Small intestine (tissue), 7 donors: ENCODE results near the gene SEMA6B. TPM values are rescaled to one million over a fixed set of nuclear protein-coding genes. Genes with fewer than 3 reads are reported as not detected.

Experiments
- DNase-seq, 2 donors: peaks; one replicate each; pipeline versions ENCODE4 v3.0.0 to v3.0.0-alpha.2; 2013
- FAIRE-seq: peaks from 2 replicates; lab custom pipeline; 2012; peaks lifted over from hg19 to GRCh38; lab: Jason Lieb, UNC
- H3K27ac ChIP-seq, 3 donors: one replicate each; pipeline ENCODE4 v1.5.1; 2013; ENCODE audit warnings: low read length in 2 of 3, mild to moderate bottlenecking in 2 of 3, control low read depth in 1 of 3, inconsistent platforms in 1 of 3, low read depth in 1 of 3, moderate library complexity in 1 of 3
- H3K27me3 ChIP-seq, 3 donors: one replicate each; pipeline ENCODE4 v1.6.1; 2013; ENCODE audit warnings: low read length in 3 of 3, inconsistent platforms in 1 of 3; ENCODE audit not compliant: control insufficient read depth in 3 of 3, insufficient read depth in 3 of 3
- H3K36me3 ChIP-seq, 3 donors: one replicate each; pipeline ENCODE4 v1.6.1; 2013; ENCODE audit warnings: low read length in 3 of 3, inconsistent platforms in 1 of 3, low read depth in 1 of 3, mild to moderate bottlenecking in 1 of 3, moderate library complexity in 1 of 3; ENCODE audit not compliant: control insufficient read depth in 3 of 3, insufficient read depth in 2 of 3
- H3K4me1 ChIP-seq, 3 donors: one replicate each; pipeline ENCODE4 v1.6.1; 2013; ENCODE audit warnings: low read length in 2 of 3, inconsistent platforms in 1 of 3, low read depth in 1 of 3, mild to moderate bottlenecking in 1 of 3, moderate library complexity in 1 of 3; ENCODE audit not compliant: control insufficient read depth in 3 of 3, insufficient read depth in 2 of 3
- H3K4me3 ChIP-seq, 3 donors: one replicate each; pipeline ENCODE4 v1.5.1; 2013; ENCODE audit warnings: low read length in 3 of 3, control low read depth in 1 of 3, inconsistent platforms in 1 of 3, low read depth in 1 of 3, mild to moderate bottlenecking in 1 of 3, moderate library complexity in 1 of 3
- H3K9me3 ChIP-seq, 2 donors: one replicate each; pipeline ENCODE4 v1.6.1; 2013; ENCODE audit warnings: low read depth in 1 of 2, low read length in 1 of 2; ENCODE audit not compliant: control insufficient read depth in 2 of 2, insufficient read depth in 1 of 2
- WGBS, 3 donors: extraction: QIAGEN DNeasy Blood & Tissue Kit; methylation state at CpG; one replicate each; pipeline ENCODE4 v1.1.7; 2013; 5-methylcytosine and 5-hydroxymethylcytosine counted together
- polyA plus RNA-seq, 4 donors: library from polyadenylated mRNA; stranded (reverse) in 3 of 4; unstranded in 1 of 4; fragments of 200-250 nt in 3 of 4; fragments of 120-200 nt in 1 of 4; gene quantifications; one replicate each; pipeline versions ENCODE4 v1.2.1 to v1.2.3, GENCODE V29; 2013
- donor health status: healthy with polysubstance abuse.
- donor health status: control.
- donor health status: control.
- donor health status: Bipolar disorder and iron deficiency.
- donor health status: healthy.

SEMA6B gene
- polyA plus RNA-seq, 4 donors = 0.22 to 6.0 (median 2.0) TPM

DNA sequence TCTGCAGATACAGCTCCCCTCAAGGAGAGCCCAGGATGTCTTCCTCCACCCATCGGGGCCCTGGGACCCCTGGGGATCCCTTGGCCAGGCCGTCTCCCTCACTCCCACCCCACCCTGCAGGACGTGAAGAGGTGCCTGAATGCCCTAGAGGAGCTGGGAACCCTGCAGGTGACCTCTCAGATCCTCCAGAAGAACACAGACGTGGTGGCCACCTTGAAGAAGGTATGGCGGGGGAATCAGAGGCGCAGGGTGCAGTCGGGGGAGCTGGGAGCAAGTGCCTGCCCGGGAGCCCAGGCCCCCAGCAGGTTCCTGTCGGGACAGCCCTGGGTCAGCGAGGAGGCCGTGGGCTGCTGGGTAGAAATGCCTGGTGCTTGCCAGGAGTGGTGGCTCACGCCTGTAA lies 60.8 kb downstream of the SEMA6B start:
- Histone ChIP-seq H3K4me1 (no peaks in the 10 kb centered on the region), H3K27me3 (no peaks in the 10 kb centered on the region), H3K36me3 (peaks cover 23 to 89% (median 26%) of the 10 kb centered on the region in 3 donors), H3K4me3 (no peak overlapping the region), H3K9me3 (no peaks in the 10 kb centered on the region), H3K27ac (no peak overlapping the region)
- DNase-seq (no peak), FAIRE-seq (no peak)
- WGBS, 3 donors = 94 to 96% (median 95%) methylated on average over 10 to 12 of the region's 12 CpGs

DNA sequence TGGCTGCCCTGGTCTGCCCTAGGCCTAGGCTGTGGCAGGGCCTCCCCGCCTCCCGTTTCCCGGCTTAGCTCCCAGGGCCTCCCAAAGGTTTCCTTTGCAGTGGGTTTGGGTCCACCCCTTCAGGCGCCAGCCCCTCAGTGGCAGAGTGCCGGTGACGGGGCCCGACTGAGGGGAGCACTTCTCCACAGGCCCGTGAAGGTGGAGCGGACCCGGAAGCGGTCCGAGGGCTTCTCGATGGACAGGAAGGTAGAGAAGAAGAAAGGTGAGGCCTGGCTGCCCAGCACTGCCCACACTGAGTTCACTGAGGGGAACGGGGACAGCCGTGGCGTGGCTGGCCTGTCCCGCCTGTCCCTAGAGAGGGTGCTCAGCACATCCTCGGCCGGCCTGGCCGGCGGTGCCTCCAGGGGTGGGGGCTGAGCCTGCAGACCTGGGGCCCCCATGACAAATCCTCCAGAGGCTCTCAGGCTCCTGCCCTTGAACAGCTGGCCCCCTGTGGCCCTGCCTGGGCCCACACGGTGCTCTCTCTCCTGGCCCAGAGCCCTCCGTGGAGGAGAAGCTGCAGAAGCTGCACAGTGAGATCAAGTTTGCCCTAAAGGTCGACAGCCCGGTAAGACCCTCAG lies 61.6 kb downstream of the SEMA6B start:
- Histone ChIP-seq H3K27me3 (no peaks in the 10 kb centered on the region), H3K9me3 (no peaks in the 10 kb centered on the region), H3K27ac (no peak overlapping the region), H3K4me3 (no peak overlapping the region), H3K36me3 (peaks cover 26 to 89% (median 26%) of the 10 kb centered on the region in 3 donors), H3K4me1 (no peaks in the 10 kb centered on the region)
- WGBS, 3 donors = 93 to 94% (median 93%) methylated on average over 24 to 25 of the region's 25 CpGs
- FAIRE-seq (no peak), DNase-seq (no peak)

DNA sequence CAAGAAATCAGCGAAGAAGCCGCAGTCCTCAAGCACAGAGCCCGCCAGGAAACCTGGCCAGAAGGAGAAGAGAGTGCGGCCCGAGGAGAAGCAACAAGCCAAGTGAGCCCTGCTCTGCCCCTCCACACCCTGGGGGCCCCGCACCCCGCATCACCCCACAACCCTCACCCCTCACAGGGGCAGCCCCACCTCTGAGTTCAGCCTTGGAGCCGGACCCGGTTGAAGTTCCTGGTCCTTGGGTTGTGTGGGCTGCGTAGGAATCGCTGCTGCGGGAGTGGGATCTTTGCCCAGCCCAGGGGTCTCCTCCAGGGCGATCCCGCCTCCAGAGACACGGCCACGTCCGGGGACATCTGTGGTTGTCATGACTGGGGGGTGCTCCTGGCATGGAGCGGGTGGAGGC lies 63.2 kb downstream of the SEMA6B start:
- Histone ChIP-seq H3K36me3 (peaks cover 22 to 84% (median 26%) of the 10 kb centered on the region in 3 donors), H3K4me1 (no peaks in the 10 kb centered on the region), H3K27ac (no peak overlapping the region), H3K9me3 (no peaks in the 10 kb centered on the region), H3K4me3 (no peak overlapping the region), H3K27me3 (no peaks in the 10 kb centered on the region)
- FAIRE-seq (no peak), DNase-seq (no peak)
- WGBS, 3 donors = 86 to 89% (median 88%) methylated on average over 15 to 18 of the region's 18 CpGs

DNA sequence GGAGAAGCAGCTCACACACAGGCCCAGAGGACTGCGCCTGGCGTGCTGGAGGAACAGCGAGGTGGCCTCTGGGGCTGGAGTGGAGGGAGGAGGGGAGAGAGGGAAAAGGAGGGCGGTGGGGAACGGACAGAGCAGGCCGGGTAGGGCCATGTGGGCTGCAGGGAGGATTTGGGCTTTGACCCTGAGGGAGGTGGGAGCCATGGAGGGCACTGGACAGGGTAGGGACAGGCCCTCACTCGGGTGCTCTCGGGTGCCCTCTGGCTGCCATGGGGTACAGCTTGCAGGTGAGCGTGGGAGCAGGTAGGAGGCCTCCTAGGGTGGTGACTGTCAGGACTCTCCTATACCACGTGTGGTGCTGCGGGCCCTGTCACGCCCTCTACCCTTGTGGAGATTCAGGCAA lies 64.0 kb downstream of the SEMA6B start:
- H3K4me1 ChIP-seq = no peaks in the 10 kb centered on the region
- no peak overlapping the region for H3K4me3 ChIP-seq
- H3K27ac ChIP-seq = no peak overlapping the region
- 65 to 85% (median 78%) methylated on average over 10 to 12 of the region's 12 CpGs for WGBS, 3 donors
- peaks cover 22 to 81% (median 24%) of the 10 kb centered on the region in 3 donors for H3K36me3 ChIP-seq
- H3K9me3 ChIP-seq = no peaks in the 10 kb centered on the region
- no peak for FAIRE-seq
- H3K27me3 ChIP-seq = no peaks in the 10 kb centered on the region
- DNase-seq = peak in 1 of 2 donors; percentile 36

DNA sequence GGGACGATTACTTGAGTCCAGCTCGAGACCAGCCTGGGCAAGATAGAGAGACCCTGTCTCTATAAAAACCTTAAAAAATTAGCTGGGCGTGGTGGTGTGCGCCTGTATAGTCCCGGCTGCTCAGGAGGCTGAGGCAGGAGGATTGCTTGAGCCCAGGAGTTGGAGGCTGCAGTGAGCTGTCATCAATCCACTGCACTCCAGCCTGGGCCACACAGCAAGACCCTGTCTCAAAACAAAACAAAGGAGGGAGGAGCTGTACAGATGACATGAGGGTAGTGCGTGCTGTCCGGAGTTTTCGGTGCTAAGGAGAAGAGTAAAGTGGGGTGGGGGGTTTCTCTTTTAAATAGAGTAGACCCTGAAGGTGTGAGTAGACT lies 64.8 kb downstream of the SEMA6B start:
- Histone ChIP-seq H3K36me3 (peaks cover 24 to 80% (median 24%) of the 10 kb centered on the region in 3 donors), H3K4me1 (no peaks in the 10 kb centered on the region)
- no peak for FAIRE-seq

DNA sequence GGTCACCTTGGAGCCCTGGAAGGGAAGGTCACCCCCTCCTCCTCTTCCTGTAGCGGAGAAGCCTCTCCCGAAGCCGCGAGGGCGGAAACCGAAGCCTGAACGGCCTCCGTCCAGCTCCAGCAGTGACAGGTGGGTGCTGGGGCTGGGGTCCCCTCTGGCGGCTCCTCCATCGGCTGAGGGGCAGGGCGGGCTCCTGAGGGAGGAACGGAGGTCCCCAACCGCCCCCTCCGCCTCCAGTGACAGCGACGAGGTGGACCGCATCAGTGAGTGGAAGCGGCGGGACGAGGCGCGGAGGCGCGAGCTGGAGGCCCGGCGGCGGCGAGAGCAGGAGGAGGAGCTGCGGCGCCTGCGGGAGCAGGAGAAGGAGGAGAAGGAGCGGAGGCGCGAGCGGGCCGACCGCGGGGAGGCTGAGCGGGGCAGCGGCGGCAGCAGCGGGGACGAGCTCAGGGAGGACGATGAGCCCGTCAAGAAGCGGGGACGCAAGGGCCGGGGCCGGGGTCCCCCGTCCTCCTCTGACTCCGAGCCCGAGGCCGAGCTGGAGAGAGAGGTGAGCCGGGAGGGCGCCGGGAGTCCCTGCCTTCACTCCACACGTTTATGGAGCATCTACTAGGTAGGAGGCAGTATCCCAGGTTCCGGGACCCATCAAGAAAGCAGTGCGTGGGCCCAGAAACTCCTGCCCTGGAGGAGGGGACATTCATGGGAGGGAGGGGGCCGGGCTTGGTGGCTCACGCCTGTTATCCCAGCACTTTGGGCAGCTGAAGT lies 65.4 kb downstream of the SEMA6B start:
- WGBS, 3 donors = 96 to 97% (median 97%) methylated on average over 57 to 61 of the region's 61 CpGs
- Histone ChIP-seq H3K4me3 (no peak overlapping the region), H3K36me3 (peaks cover 19 to 81% (median 21%) of the 10 kb centered on the region in 3 donors), H3K27ac (no peak overlapping the region), H3K27me3 (no peaks in the 10 kb centered on the region), H3K9me3 (no peaks in the 10 kb centered on the region), H3K4me1 (no peaks in the 10 kb centered on the region)
- FAIRE-seq (no peak), DNase-seq (no peak)

More for the DNA sequence above, 64.8 kb downstream of the SEMA6B start:
- no peak for DNase-seq
- H3K9me3 ChIP-seq = no peaks in the 10 kb centered on the region
- H3K27me3 ChIP-seq = no peaks in the 10 kb centered on the region
- H3K4me3 ChIP-seq = no peak overlapping the region
- 94 to 96% (median 95%) methylated on average over 8 of the region's 8 CpGs for WGBS, 3 donors
- H3K27ac ChIP-seq = no peak overlapping the region

DNA sequence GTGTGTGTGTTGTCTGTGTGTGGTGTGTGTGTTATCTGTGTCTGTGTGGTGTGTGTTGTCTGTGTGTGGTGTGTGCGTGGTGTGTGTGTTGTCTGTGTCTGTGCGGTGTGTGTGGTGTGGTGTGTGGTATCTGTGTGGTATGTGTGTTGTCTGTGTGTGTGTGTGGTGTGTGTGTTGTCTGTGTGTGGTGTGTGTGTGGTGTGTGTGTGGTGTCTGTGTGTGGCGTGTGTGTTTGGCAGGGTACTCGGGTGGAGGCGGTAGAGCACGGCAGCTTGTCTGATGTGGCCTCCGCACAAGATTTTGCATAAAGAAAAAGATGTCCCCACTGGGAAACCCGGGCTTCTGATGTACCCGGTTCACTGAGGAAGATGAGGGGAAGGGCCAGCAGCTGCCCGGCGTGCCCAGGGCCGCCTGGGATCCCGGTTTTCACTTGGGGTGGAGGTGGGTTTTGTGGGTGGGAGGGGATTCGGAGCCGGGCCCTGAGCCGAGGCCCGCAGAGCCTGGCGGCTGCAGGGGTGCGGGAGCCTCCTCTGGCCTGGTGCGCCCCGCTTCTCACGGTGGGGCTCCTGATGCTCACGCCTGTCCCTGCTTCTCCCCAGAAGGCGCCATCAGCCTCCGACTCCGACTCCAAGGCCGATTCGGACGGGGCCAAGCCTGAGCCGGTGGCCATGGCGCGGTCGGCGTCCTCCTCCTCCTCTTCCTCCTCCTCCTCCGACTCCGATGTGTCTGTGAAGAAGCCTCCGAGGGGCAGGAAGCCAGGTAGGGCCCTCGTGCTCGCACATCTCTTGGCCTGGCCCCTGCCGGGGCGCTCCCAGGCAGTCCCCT lies 66.2 kb downstream of the SEMA6B start:
- 93 to 97% (median 95%) methylated on average over 24 to 41 of the region's 41 CpGs for WGBS, 3 donors

More for the DNA sequence above, 66.2 kb downstream of the SEMA6B start:
- no peak for FAIRE-seq
- H3K27ac ChIP-seq = no peak overlapping the region
- no peaks in the 10 kb centered on the region for H3K4me1 ChIP-seq
- no peaks in the 10 kb centered on the region for H3K27me3 ChIP-seq
- no peak for DNase-seq
- no peaks in the 10 kb centered on the region for H3K9me3 ChIP-seq
- H3K4me3 ChIP-seq = no peak overlapping the region
- H3K36me3 ChIP-seq = peaks cover 19 to 83% (median 21%) of the 10 kb centered on the region in 3 donors
